A673 (cell line): ENCODE results near the gene ZACN. TPM values are rescaled to one million over a fixed set of nuclear protein-coding genes. Genes with fewer than 3 reads are reported as not detected.
A peak's percentile ranks its signal among the peaks of the same experiment; 100 is the strongest.

ENCODE experiments used
- BruUV-seq: library from RNA; stranded (reverse); fragments of 400-500 nt; replicated peaks from 2 replicates; lab custom pipeline; 2021; lab: Mats Ljungman, UMichigan
- CTCF ChIA-PET: fragments of 300-600 bp; sonication (Branson Sonifier 250); formaldehyde crosslinking; loops from one replicate; lab custom pipeline; 2022; ENCODE audit warnings: antibody characterized with exemption; lab: Charles Lee
- POLR2A ChIA-PET: fragments of 300-600 bp; sonication (Branson Sonifier 250); formaldehyde crosslinking; loops from one replicate; lab custom pipeline; 2022; ENCODE audit warnings: antibody characterized with exemption; ENCODE audit not compliant: low non-redundant PET; lab: Charles Lee
- DNase-seq: peaks from one replicate; pipeline ENCODE4 v3.0.0-alpha.2; 2015; ENCODE audit warnings: low spot score
- H3K27ac ChIP-seq: fragments of 200-600 bp; sonication (generic); 2 replicates; pipeline ENCODE4 v1.5.1; 2016; ENCODE audit warnings: mixed run types, low read depth, mild to moderate bottlenecking, mixed read lengths, antibody characterized with exemption, low read length; ENCODE audit not compliant: poor library complexity, severe bottlenecking
- H3K27me3 ChIP-seq: fragments of 200-600 bp; sonication (generic); replicated peaks from 2 replicates; pipeline ENCODE4 v1.6.1; 2017; ENCODE audit warnings: mixed run types, low read depth, mild to moderate bottlenecking, mixed read lengths, antibody characterized with exemption, low read length; ENCODE audit not compliant: insufficient read depth, poor library complexity
- H3K36me3 ChIP-seq: fragments of 200-600 bp; sonication (generic); 2 replicates; pipeline ENCODE4 v1.6.1; 2016; ENCODE audit warnings: mixed run types, mild to moderate bottlenecking, mixed read lengths, antibody characterized with exemption, low read length; ENCODE audit not compliant: insufficient read depth, poor library complexity, severe bottlenecking
- H3K4me1 ChIP-seq: fragments of 200-600 bp; sonication (generic); 2 replicates; pipeline ENCODE4 v1.6.1; 2017; ENCODE audit warnings: mixed run types, mild to moderate bottlenecking, mixed read lengths, antibody characterized with exemption, low read length; ENCODE audit not compliant: insufficient read depth, poor library complexity, severe bottlenecking
- H3K4me3 ChIP-seq: fragments of 200-600 bp; sonication (generic); 2 replicates; pipeline ENCODE4 v1.5.1; 2016; ENCODE audit warnings: low read depth, mixed run types, mild to moderate bottlenecking, mixed read lengths, low read length; ENCODE audit not compliant: poor library complexity, severe bottlenecking
- H3K9me3 ChIP-seq: fragments of 200-600 bp; sonication (generic); 2 replicates; pipeline ENCODE4 v1.6.1; 2016; ENCODE audit warnings: mixed run types, low read depth, mild to moderate bottlenecking, mixed read lengths, antibody characterized with exemption, low read length; ENCODE audit not compliant: poor library complexity, severe bottlenecking
- EZH2 ChIP-seq: fragments of 200-600 bp; sonication (generic); IDR thresholded peaks from 2 replicates; pipeline ENCODE4 v1.6.1; 2017; ENCODE audit warnings: borderline replicate concordance, low read depth, mild to moderate bottlenecking, mixed read lengths, antibody characterized with exemption, low read length; ENCODE audit not compliant: poor library complexity, severe bottlenecking
- intact Hi-C: fragments of 100-400 bp; cut with micrococcal nuclease; formaldehyde crosslinking; loops from one replicate; pipeline ENCODE4 v1.10.0; 2022; ENCODE audit not compliant: unreplicated experiment
- total RNA-seq: library from RNA; stranded (reverse); gene quantifications from 2 replicates; pipeline ENCODE4 v1.2.3, GENCODE V29; 2021
- TF ChIP-seq, protein P1 (sequence below): fragments of 300-800, 200-600 bp; sonication (generic); conservative IDR thresholded peaks from 2 replicates; pipeline ENCODE4 v1.5.1; 2017; ENCODE audit warnings: low read depth, mild to moderate bottlenecking, antibody characterized with exemption, low read length, moderate library complexity, mixed read lengths

ZACN gene
- total RNA-seq, 1 experiment from 2014 or later, result not detected

DNA sequence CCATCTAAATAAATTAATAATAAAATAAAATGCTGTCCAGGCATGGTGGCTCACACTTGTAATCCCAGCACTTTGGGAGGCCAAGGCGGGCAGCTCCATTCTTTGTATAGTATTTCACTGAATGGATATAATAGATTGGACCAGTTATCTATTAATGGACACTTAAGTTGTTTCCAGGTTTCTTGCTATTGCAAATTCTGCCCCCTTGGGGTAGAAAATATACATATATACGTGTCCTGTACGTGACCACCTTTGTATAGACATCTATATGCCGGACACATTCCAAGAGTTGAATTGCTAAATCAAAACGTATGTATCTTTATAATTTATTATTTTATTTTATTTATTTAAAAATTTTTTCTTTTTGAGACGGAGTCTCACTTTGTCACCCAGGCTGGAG lies 28.5 kb downstream of the ZACN start:
- Histone ChIP-seq H3K4me1 (peaks cover 5% of the 10 kb centered on the region), H3K4me3 (no peak overlapping the region), H3K27ac (no peak overlapping the region), H3K36me3 (no peaks in the 10 kb centered on the region), H3K9me3 (no peaks in the 10 kb centered on the region), H3K27me3 (no peaks in the 10 kb centered on the region)
- ChIA-PET CTCF (no interaction called here), POLR2A (no interaction called here)
- peak; percentile 43 for DNase-seq
- intact Hi-C loops, result no loop called here
- no TSS peak for BruUV-seq
- no peak for TF ChIP-seq EZH2
- TF ChIP-seq, protein P1, sequence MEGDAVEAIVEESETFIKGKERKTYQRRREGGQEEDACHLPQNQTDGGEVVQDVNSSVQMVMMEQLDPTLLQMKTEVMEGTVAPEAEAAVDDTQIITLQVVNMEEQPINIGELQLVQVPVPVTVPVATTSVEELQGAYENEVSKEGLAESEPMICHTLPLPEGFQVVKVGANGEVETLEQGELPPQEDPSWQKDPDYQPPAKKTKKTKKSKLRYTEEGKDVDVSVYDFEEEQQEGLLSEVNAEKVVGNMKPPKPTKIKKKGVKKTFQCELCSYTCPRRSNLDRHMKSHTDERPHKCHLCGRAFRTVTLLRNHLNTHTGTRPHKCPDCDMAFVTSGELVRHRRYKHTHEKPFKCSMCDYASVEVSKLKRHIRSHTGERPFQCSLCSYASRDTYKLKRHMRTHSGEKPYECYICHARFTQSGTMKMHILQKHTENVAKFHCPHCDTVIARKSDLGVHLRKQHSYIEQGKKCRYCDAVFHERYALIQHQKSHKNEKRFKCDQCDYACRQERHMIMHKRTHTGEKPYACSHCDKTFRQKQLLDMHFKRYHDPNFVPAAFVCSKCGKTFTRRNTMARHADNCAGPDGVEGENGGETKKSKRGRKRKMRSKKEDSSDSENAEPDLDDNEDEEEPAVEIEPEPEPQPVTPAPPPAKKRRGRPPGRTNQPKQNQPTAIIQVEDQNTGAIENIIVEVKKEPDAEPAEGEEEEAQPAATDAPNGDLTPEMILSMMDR, result peak; percentile 54

DNA sequence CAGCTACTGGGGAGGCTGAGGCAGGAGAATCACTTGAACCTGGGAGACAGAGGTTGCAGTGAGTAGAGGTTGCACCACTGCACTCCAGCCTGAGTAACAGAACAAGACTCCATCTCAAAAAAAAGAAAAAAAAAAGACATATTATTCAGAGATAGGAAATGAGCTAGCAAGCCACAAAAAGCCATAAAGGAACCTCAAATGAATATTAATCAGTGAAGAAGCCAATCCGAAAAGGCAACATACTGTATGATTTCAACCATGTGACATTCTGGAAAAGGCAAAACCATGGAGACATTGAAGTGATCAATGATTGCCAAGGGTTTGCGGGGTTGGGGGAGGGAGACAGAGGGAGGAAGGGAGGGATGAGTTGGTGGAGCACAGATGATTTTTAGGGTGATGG lies 33.0 kb downstream of the ZACN start:
- Histone ChIP-seq H3K27me3 (no peaks in the 10 kb centered on the region), H3K36me3 (no peaks in the 10 kb centered on the region), H3K4me1 (no peaks in the 10 kb centered on the region), H3K4me3 (no peak overlapping the region), H3K27ac (no peak overlapping the region), H3K9me3 (no peaks in the 10 kb centered on the region)
- intact Hi-C loops, result no loop called here
- BruUV-seq, result no TSS peak
- POLR2A ChIA-PET, result no interaction called here
- TF ChIP-seq EZH2, result no peak
- TF ChIP-seq, protein P1, result no peak
- CTCF ChIA-PET, result interaction anchor here (0.6 kb wide), 1 partner anchor 492 kb away, joined by 3 read pairs; no protein-coding TSS in a partner anchor
- DNase-seq, result no peak

DNA sequence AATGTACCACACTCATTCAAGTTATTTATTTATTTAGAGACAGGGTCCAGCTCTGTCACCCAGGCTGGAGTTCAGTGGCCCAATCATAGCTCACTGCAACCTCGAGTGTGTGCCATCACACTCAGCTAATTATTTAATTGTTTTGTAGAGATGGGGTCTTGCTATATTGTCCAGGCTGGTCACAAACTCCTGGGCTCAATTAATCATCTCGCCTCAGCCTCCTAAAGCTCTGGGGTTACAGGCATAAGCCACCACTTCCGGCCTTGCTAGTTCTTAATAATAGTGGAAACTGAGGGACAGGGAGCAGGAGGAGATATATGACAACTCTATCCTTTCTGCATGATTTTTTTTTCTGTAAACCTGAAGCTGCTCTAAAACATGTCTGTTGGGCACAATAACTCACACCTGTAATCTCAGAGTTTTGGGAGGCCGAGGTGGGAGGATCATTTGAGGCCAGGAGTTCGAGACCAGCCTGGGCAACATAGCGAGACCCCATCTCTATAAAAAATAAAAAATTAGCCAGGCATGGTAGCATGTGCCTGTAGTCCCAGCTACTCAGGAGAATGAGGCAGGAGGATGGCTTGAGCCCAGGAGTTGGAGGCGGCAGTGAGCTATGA lies 36.3 kb downstream of the ZACN start:
- BruUV-seq, result no TSS peak
- Histone ChIP-seq H3K27me3 (no peaks in the 10 kb centered on the region), H3K4me3 (no peak overlapping the region), H3K27ac (no peak overlapping the region), H3K4me1 (no peaks in the 10 kb centered on the region), H3K36me3 (no peaks in the 10 kb centered on the region), H3K9me3 (no peaks in the 10 kb centered on the region)
- ChIA-PET POLR2A (no interaction called here), CTCF (no interaction called here)
- TF ChIP-seq, protein P1, result no peak
- TF ChIP-seq EZH2, result no peak
- no peak for DNase-seq
- intact Hi-C loops, result no loop called here
